PC-3 (cell line): ENCODE measurements around the gene ABCC5. TPM values are rescaled to one million over a fixed set of nuclear protein-coding genes. Genes with fewer than 3 reads are reported as not detected.

Experiments used
- ATAC-seq: fragments of 200-7000 bp; cut with Tn5 transposase; 2 replicates; pipeline ENCODE4 v1.9.1; 2020; ENCODE audit warnings: mild to moderate bottlenecking, moderate library complexity
- BruUV-seq: library from RNA; stranded (reverse); fragments of 400-500 nt; replicated peaks from 2 replicates; lab custom pipeline; 2021; lab: Mats Ljungman, UMichigan
- CTCF ChIA-PET: fragments of 300-600 bp; sonication (Branson Sonifier 250); formaldehyde crosslinking; loops from one replicate; lab custom pipeline; 2022; ENCODE audit warnings: antibody characterized with exemption; lab: Charles Lee
- POLR2A ChIA-PET: fragments of 300-600 bp; sonication (Branson Sonifier 250); formaldehyde crosslinking; loops from one replicate; lab custom pipeline; 2022; ENCODE audit warnings: antibody characterized with exemption; ENCODE audit not compliant: unreplicated experiment; lab: Charles Lee
- DNase-seq: peaks from one replicate; pipeline ENCODE4 v3.0.0-alpha.2; 2015
- H2AFZ ChIP-seq: fragments of 300-600 bp; sonication (generic); 2 replicates; pipeline ENCODE4 v1.6.0; 2016; ENCODE audit warnings: antibody characterized with exemption, low read length
- H3F3A ChIP-seq: fragments of 300-600 bp; sonication (generic); one replicate; pipeline ENCODE4 v1.6.0; 2017; ENCODE audit warnings: antibody characterized with exemption, low read length, control low read depth, mild to moderate bottlenecking; ENCODE audit not compliant: unreplicated experiment
- H3K27ac ChIP-seq: fragments of 300-600 bp; sonication (generic); 2 replicates; pipeline ENCODE4 v1.5.1; 2016; ENCODE audit warnings: mild to moderate bottlenecking, low read length
- H3K27me3 ChIP-seq: fragments of 300-600 bp; sonication (generic); 2 replicates; pipeline ENCODE4 v1.6.1; 2016; ENCODE audit warnings: low read length, mixed read lengths
- H3K36me3 ChIP-seq: fragments of 300-600 bp; sonication (generic); 2 replicates; pipeline ENCODE4 v1.6.1; 2016; ENCODE audit warnings: low read depth, mixed run types, low read length, mixed read lengths
- H3K4me1 ChIP-seq: fragments of 300-600 bp; sonication (generic); 2 replicates; pipeline ENCODE4 v1.5.1; 2016; ENCODE audit warnings: low read length; ENCODE audit not compliant: insufficient read depth
- H3K4me2 ChIP-seq: fragments of 300-600 bp; sonication (generic); 2 replicates; pipeline ENCODE4 v1.6.0; 2016; ENCODE audit warnings: low read length
- H3K4me3 ChIP-seq: fragments of 300-600 bp; sonication (generic); 2 replicates; pipeline ENCODE4 v1.5.1; 2016; ENCODE audit warnings: mild to moderate bottlenecking, low read length, mixed read lengths
- H3K79me2 ChIP-seq: fragments of 300-600 bp; sonication (generic); 2 replicates; pipeline ENCODE4 v1.6.1; 2017; ENCODE audit warnings: low read length, mixed read lengths
- H3K9ac ChIP-seq: fragments of 300-600 bp; sonication (generic); 2 replicates; pipeline ENCODE4 v1.6.0; 2016; ENCODE audit warnings: mild to moderate bottlenecking, low read length
- H3K9me2 ChIP-seq: fragments of 300-600 bp; sonication (generic); replicated peaks from 2 replicates; pipeline ENCODE4 v1.6.1; 2016; ENCODE audit warnings: mixed run types, low read length, mixed read lengths
- H3K9me3 ChIP-seq: fragments of 300-600 bp; sonication (generic); 2 replicates; pipeline ENCODE4 v1.6.1; 2016; ENCODE audit warnings: low read length, mixed read lengths
- H4K20me1 ChIP-seq: fragments of 300-600 bp; sonication (generic); 2 replicates; pipeline ENCODE4 v1.6.1; 2016; ENCODE audit warnings: low read length, mixed read lengths
- CTCF ChIP-seq: fragments of 300-600 bp; sonication (generic); conservative IDR thresholded peaks from 2 replicates; pipeline ENCODE4 v1.5.1; 2017; ENCODE audit warnings: antibody characterized with exemption, low read depth, mild to moderate bottlenecking, low read length
- EZH2 ChIP-seq: fragments of 300-600 bp; sonication (generic); IDR thresholded peaks from one replicate; pipeline ENCODE4 v1.6.1; 2017; ENCODE audit warnings: antibody characterized with exemption, mild to moderate bottlenecking, low read length; ENCODE audit not compliant: unreplicated experiment
- EZH2phosphoT487 ChIP-seq: fragments of 300-600 bp; sonication (generic); IDR thresholded peaks from 2 replicates; pipeline ENCODE4 v1.6.1; 2018; ENCODE audit warnings: mild to moderate bottlenecking, antibody characterized with exemption, low read length, borderline replicate concordance
- intact Hi-C: fragments of 100-400 bp; cut with micrococcal nuclease; formaldehyde crosslinking; loops from 2 replicates; pipeline ENCODE4 v1.9.0; 2023
- total RNA-seq: library from RNA; depleted of rRNA; stranded (reverse); fragments of >200 nt; gene quantifications from 2 replicates; pipeline ENCODE4 v1.2.3, GENCODE V29; 2014

ABCC5 gene
- total RNA-seq, 1 experiment from 2014 or later = 16.1 TPM

GRCh38 chr3:183912895-183913579, 104.6 kb downstream of the ABCC5 start:
- DNase-seq (peak; percentile 37), ATAC-seq (peak; percentile 53)
- peaks cover 23% of the 10 kb centered on the region for H3K4me1 ChIP-seq
- no TSS peak for BruUV-seq
- H3K36me3 ChIP-seq = no peaks in the 10 kb centered on the region
- no peaks in the 10 kb centered on the region for H3K27me3 ChIP-seq
- no peaks in the 10 kb centered on the region for H3K9me2 ChIP-seq
- peak overlapping the region; percentile 29 for H3K27ac ChIP-seq
- TF ChIP-seq CTCF = no peak
- no peak overlapping the region for H3K4me3 ChIP-seq
- no peak overlapping the region for H3K4me2 ChIP-seq
- no peaks in the 10 kb centered on the region for H3K9me3 ChIP-seq
- no peaks in the 10 kb centered on the region for H3F3A ChIP-seq
- CTCF ChIA-PET = no interaction called here
- H3K9ac ChIP-seq = no peak overlapping the region
- no peaks in the 10 kb centered on the region for H4K20me1 ChIP-seq
- intact Hi-C loops = no loop called here
- H3K79me2 ChIP-seq = no peaks in the 10 kb centered on the region
- POLR2A ChIA-PET = no interaction called here
- no peak overlapping the region for H2AFZ ChIP-seq

- Histone ChIP-seq H3K9me3 (no peaks in the 10 kb centered on the region), H3K9ac (no peak overlapping the region), H3F3A (no peaks in the 10 kb centered on the region), H3K79me2 (no peaks in the 10 kb centered on the region), H3K4me2 (no peak overlapping the region), H3K9me2 (no peaks in the 10 kb centered on the region), H2AFZ (no peak overlapping the region), H3K36me3 (no peaks in the 10 kb centered on the region), H3K4me1 (peaks cover 23% of the 10 kb centered on the region), H3K27ac (no peak overlapping the region), H3K4me3 (no peak overlapping the region), H3K27me3 (no peaks in the 10 kb centered on the region), H4K20me1 (no peaks in the 10 kb centered on the region)
- TF ChIP-seq EZH2 (no peak), CTCF (no peak), EZH2phosphoT487 (no peak)
- ATAC-seq (no peak), DNase-seq (no peak)
- BruUV-seq = no TSS peak
- intact Hi-C loops = no loop called here
- CTCF ChIA-PET = no interaction called here
- POLR2A ChIA-PET = no interaction called here
These were observed 105.7 kb downstream of the ABCC5 start for GRCh38 chr3:183911763-183912506.

- Histone ChIP-seq H3K79me2 (no peaks in the 10 kb centered on the region), H3K4me1 (peaks cover 23% of the 10 kb centered on the region), H3K9me3 (no peaks in the 10 kb centered on the region), H3F3A (no peaks in the 10 kb centered on the region), H3K36me3 (no peaks in the 10 kb centered on the region), H2AFZ (no peak overlapping the region), H3K4me3 (no peak overlapping the region), H3K27me3 (no peaks in the 10 kb centered on the region), H3K9ac (no peak overlapping the region), H3K4me2 (no peak overlapping the region), H3K27ac (no peak overlapping the region), H4K20me1 (no peaks in the 10 kb centered on the region), H3K9me2 (no peaks in the 10 kb centered on the region)
- no TSS peak for BruUV-seq
- ChIA-PET CTCF (no interaction called here), POLR2A (no interaction called here)
- DNase-seq (no peak), ATAC-seq (no peak)
- TF ChIP-seq CTCF (no peak), EZH2 (no peak), EZH2phosphoT487 (no peak)
- intact Hi-C loops = no loop called here
These were observed 106.6 kb downstream of the ABCC5 start for GRCh38 chr3:183911087-183911486.
